ENCODE results near the gene ATG16L2.

ATG16L2 gene, protein sequence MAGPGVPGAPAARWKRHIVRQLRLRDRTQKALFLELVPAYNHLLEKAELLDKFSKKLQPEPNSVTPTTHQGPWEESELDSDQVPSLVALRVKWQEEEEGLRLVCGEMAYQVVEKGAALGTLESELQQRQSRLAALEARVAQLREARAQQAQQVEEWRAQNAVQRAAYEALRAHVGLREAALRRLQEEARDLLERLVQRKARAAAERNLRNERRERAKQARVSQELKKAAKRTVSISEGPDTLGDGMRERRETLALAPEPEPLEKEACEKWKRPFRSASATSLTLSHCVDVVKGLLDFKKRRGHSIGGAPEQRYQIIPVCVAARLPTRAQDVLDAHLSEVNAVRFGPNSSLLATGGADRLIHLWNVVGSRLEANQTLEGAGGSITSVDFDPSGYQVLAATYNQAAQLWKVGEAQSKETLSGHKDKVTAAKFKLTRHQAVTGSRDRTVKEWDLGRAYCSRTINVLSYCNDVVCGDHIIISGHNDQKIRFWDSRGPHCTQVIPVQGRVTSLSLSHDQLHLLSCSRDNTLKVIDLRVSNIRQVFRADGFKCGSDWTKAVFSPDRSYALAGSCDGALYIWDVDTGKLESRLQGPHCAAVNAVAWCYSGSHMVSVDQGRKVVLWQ

DNA sequence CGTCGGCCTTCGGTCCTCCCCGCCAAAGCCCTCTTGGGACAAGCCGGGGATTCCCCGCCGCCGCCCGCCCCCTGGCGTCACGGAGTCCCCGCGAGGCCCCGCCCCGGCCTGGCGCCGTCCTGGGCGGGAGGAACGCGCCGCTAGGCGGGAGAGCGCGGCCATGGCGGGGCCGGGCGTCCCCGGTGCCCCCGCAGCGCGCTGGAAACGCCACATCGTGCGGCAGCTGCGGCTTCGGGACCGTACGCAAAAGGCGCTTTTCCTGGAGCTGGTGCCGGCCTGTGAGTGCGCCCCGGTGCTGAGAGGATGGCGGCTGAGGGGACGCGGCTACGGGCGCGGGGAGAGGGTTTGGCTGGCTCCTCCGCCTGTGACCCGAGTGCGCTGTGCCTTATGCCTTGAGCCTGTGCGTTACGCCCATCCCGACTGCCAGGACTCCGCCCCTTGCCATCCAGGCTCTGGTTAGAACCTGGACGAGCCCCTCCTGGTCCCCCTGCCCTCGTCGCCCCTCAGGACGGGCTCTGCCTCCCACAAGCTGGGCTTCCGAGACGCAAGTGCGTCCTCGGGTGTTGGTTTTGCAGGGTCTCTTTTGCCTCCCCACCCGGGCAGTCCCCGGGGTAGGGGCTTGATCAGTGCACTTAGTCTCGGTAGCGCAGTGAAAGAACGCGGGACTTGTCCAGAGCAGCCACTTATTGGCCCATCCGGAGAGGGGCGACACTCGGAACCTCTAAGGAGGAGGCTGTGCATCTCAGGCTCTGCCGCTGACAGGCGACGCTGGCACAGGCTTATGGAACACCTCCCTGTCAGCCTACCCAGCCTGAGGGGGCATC is at the start of gene ATG16L2:
TSS of gene ATG16L2 (plus strand) at position 126 of the 824 bp plus-strand sequence. CDS start at position 161, 35 bp downstream.
- DNase-seq (ENCODE audit: low spot score), result peak; percentile 90

DNA sequence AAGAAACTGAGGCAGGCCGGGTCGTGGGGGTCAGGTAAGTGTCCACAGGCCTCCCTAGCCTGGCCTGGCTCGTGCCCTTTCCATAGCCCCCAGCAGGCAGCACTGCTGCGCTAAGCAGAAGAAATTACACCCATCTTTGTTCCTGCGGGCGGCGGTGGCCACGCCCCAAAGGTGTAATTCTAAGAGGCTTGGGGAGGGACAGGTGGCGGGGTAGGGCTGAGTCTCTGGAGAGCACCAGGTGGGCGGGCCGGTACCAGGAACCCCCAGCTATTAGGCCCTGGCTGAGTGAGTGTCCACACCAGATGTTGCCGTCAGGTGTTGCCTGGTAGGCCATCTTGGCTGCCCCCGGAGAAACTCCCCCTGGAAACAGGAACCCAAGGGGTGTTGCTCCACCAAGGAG is 49.7 kb upstream of the ATG16L2 start:
- DNase-seq (ENCODE audit: low spot score), result no peak

DNA sequence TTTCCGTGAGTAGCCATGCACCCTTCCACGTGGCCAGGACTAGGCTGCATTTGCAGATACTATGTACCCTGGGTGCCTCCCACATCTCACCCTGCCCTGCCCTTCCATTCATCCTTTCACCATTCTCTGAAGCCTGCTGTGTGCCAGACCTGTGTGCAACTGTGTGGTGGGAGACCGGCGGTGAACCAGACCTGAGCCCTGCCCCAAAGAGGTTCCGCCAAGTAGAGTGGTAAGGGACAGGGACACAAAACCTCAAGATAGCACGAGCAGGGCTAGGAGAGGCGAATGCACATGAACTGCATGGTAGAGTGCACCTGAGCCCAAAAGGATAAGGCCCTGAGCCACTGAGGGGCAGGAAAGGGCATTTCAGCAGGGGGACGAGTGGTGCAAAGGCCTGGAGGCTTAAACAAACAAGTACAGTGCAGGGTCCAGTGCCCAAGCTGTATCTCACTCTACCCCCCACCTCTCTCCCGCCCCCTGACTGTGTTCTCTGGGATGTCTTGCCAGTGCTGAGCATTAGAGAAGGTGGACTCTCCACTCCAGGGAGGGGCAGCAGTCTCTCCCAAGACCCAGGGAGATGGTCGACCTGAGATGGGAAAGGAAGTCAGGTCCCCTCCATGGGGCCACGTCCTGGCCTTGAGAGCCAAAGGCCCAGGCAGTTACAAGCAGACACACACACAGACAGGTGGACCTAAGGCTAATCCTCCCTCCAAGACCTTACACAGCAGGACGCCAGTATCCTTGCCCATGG is 47.9 kb upstream of the ATG16L2 start:
- DNase-seq (ENCODE audit: low spot score), result no peak

DNA sequence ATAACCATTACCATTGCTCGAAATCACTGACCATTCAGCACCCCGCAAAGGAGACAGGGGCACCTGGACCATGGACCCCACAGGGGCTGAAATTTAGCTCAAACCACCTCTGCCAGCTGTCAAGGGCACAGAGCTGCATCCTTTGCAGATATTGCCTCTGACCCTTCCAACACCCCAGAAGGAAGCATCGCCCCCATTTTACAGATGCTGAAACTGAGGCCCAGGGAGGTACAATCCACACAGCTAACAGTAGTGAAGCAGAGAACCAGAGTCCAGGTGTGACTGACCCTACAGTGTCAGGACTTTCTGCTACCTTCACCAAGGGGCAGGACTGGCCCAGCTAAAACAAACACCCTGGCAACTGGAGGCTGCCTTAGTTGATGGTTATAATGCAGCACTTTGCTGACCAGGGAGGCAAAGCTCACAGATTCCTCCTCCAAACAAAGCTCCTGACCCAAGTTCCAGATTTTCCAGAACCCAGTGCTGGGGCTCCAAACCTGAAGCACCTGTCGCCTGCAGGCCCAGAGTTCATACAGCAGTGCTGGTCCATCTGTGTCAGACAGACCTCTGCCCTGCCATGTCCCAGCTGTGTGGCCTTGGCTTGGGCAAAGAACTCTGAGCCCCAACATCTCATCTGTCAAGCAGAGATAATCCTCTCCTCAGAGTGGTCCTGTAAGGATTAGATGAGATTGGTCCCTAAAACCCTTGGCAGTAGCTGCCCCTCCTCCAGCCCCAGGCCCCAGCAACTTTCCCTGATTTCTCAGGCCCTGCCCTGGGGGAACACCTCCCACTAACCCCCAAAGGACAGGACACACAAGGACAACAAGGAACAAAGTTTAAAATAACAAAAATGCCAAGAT is 46.8 kb upstream of the ATG16L2 start:
- DNase-seq (ENCODE audit: low spot score), result no peak

- DNase-seq (ENCODE audit: low spot score), result no peak
These were observed 45.6 kb upstream of the ATG16L2 start for GRCh38 chr11:72768581-72768980.

DNA sequence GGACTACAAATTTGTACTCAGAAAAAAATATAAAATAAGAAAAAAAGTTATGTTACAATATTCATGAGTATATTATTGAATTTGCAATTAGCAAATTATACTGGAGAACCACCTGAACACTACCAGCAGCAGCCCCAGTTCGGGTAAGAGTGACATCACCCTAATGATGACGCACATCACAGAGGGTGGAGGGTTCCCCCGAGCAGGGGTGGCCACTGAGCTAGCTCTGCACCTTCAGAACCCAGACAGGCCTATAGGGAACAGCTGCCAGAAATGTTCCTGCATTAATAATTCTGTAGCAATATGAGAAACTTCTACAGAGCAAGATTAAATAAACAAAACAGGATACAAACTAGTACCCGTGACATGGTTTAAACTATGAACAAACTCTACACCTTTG is 44.5 kb upstream of the ATG16L2 start:
- DNase-seq (ENCODE audit: low spot score), result no peak

DNA sequence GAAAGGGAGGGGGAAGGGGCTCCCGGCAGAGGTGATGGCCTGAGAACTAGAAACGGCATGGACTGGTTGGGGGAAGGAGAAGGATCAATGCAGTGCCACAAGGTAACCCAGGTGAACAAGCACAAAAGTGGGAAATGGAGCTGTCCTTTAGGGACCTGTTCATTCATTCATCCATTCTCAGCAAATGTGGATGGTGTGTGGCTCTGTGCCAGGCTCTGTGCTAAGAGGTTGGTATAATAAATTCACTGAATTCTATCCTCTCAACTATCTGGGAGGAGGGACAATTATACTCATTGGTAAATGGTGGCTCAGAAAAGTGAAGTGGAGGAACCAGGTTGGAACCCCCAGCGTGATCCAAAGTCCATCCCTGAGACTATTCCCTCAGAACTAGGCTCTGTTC is 43.4 kb upstream of the ATG16L2 start:
- DNase-seq (ENCODE audit: low spot score), result no peak

DNA sequence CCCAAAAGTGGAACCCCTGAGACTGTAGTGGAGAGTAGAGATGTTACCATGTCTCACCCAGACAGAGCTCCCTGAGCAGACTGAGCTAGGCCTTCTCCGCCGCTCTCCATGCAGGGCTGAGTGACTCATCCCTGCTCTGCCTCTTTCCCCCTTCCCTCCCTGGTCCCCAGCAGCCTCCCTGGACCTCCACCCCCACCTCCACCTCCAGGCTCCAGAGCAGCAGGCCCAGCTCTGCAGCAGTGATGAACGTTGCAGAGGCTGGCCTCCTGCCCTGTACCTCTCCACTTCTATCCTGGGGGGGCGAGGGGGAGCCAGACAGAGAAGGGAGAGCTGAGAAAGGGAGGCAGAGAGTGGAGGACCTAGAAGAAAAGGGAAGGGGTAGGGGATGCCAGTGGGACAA is 42.7 kb upstream of the ATG16L2 start:
- DNase-seq (ENCODE audit: low spot score), result no peak

- no peak for DNase-seq (ENCODE audit: low spot score)
These were observed 42.2 kb upstream of the ATG16L2 start for GRCh38 chr11:72772059-72772458.

DNA sequence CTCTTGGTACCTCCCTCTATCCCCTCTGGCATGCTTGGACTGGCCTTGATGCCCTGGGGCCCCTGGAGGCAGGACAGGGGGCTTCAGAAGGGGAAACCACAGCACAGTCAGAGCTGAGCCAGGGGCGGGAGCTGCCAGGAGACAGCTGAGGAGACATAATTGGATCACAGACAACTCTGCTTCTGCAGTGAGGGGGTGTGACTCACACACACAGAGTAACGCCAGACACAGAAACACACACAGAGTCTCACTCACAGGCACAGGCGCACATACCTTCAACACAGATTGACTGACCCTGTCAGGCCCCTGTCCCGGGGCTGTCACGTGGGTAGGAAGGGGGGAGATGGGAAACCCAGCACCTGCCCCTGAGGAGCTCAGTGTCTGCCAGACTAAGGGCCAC is 40.9 kb upstream of the ATG16L2 start:
- no peak for DNase-seq (ENCODE audit: low spot score)

GRCh38 chr11:72773696-72774095 is 40.5 kb upstream of the ATG16L2 start:
- DNase-seq (ENCODE audit: low spot score), result no peak

GRCh38 chr11:72774499-72774898 is 39.7 kb upstream of the ATG16L2 start:
- DNase-seq (ENCODE audit: low spot score), result no peak

DNA sequence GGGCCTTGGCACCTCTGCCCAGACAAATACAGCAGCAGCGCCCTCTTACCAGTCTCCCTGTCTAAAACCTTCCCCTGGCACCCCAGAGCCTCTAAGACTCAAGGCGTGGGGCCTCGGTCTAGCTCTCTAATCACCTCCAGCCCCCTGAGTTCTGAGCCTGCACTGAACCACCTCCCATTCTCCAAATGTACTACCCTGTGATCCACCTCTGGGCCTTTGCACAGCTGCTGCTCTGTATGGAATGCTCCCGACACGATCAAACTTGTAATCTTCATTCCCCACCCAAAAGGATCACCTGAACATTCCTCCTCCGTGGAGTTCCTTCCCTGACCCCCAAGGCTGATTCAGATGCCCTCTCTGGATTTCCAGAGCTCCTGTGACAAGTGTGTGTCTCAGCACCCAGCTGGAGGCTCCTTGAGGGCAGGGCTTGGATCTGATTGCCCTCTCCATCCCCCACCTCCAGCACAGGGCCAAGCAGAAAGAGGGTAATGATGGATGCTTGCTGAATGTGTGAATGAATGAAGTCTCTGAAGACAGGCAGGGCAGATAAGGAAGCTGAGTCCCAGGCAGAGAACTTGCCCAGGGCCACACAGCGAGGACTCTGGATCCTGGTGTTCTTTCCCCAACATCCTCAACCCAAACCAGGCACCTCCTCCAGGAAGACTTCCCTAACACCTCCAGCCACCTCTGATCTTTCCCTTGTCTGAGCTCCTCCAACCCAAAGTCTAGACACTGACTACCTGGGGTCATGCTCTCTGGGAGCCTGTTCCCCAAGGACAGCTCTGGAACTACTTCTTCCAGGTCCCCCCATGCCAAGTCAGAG is 38.7 kb upstream of the ATG16L2 start:
- DNase-seq (ENCODE audit: low spot score), result no peak

GRCh38 chr11:72776117-72776843 is 37.9 kb upstream of the ATG16L2 start:
- DNase-seq (ENCODE audit: low spot score), result no peak

DNA sequence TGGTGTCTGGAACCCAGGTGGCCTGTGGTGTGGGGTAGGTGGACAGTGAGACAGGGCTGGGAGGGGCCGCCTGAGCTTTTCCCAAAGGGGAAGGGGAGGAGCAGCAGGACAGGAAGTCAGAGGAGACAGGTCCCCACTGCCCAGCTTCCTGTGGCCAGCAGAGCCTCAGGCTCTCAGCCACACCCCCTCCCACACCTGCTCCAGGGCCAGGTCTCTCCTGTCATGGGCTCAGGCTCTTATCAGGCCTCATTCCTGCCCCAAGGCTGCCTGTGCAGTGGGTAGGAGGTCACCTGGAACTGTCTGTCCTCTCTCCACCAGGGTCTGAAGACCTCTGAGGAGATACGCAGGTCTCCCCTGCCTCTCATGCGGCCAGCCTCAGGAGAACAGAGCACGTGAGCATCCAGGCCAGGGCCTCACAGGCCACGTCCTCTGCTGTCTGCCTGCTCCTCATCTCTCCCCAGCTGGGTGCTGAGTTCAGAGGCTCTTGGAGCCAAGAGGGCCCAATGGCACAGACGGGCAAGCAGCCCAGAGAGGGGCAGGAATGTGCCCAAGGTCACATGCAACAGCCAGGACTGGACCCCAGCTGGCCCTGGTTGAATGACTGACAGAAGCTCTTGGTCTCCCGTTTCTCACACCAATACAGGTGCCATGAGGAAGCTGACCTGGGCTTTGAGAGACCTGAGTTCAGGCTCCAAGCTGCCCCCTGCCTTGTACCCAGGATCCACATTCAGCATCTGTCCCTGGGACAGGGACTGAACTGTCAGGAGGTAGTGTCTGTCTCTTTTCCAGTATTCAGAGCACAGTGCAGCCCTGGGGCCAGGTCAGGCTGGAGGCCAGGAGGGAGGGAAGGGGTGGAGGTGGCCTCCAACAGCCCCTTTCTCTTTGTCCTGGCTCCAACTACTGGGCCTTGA is 37.1 kb upstream of the ATG16L2 start:
- no peak for DNase-seq (ENCODE audit: low spot score)

DNA sequence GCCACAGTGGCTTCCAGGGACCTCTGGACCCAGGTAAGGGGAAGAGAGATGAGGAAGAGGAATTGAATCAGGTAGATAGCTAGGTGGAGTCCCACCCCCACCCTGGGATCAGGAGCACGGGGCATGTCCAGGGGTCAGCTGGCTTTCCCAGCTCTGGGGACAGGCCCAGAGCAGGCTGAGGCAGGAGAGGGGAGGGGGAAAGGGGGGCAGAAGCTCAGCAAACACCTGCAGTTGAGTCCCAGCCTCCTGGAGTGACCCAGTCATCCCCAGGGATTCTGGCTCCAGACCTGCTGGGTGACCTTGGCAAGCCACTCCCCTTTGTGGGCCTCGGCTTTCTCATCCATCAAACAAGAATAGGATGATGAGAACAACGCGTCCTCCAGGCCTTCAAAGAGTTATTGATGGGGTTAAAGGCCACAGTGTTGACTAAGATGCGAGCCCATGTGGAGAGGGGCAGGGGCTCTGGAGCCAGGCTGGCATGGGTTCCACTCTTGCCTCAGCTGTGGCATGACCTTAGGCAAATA is 36.4 kb upstream of the ATG16L2 start:
- DNase-seq (ENCODE audit: low spot score), result no peak

DNA sequence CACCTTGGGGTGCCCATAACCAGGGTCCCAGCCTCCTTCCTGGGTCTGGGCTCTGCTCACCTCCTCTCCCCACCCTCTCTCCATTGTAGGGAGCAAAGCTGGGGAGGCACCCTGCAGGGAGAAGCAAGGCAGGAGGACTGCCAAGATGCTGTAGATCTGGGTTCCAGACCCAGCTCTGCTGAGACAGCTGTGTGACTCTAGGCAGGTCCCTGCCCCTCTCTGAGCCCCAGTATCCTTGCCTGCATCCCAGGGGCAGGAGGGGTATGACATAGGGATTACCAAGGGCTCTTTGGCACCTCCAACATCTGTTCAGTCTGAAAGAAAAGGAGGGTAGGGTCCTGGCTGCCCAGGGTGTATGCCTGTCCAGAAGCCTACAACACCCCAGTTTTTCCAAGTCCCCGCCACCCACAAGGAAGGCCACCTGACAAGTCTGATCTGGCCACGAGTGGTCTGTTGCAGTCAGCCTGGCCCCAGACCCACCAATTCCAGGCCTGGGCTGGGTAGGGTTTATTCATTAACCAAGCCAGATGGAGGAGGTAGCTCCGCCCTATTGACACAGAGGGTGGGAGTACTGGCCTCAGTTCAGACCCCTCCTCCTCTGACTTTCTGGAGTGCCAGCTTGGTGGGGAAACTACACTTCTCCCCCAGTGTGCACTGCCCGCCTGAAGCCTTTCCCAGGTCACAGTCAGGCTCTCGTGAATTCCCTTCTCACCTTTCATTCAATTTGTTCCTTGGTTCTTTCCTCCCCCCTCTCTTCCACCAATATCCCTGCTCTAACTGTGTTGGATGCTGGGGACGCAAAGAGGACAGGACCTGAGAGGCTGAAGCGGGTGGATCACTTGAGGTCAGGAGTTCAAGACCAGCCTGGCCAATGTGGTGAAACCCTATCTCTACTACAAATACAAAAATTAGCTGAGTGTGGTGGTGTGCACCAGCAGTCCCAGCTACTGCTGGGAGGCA is 35.4 kb upstream of the ATG16L2 start:
- no peak for DNase-seq (ENCODE audit: low spot score)
